GM10847 (cell line): ENCODE data around the gene PHF21A.

Experiments
- POLR2A ChIP-seq: IDR thresholded peaks from 2 replicates; pipeline ENCODE4 v1.6.1; 2011; ENCODE audit not compliant: insufficient read length; ENCODE audit errors: extremely low read depth

Gene PHF21A

GRCh38 chr11:45930031-45930794 lies 191.0 kb downstream of the PHF21A start:
- TF ChIP-seq POLR2A = no peak

GRCh38 chr11:45929486-45930030 lies 191.7 kb downstream of the PHF21A start:
- no peak for TF ChIP-seq POLR2A

- TF ChIP-seq POLR2A = no peak
These were observed 192.6 kb downstream of the PHF21A start for GRCh38 chr11:45928535-45929215.

GRCh38 chr11:45927684-45928413 lies 193.4 kb downstream of the PHF21A start:
- no peak for TF ChIP-seq POLR2A

- TF ChIP-seq POLR2A = no peak
These were observed 193.9 kb downstream of the PHF21A start for GRCh38 chr11:45927332-45927683.

- no peak for TF ChIP-seq POLR2A
These were observed 194.5 kb downstream of the PHF21A start for GRCh38 chr11:45926536-45927331.

- no peak for TF ChIP-seq POLR2A
These were observed 195.3 kb downstream of the PHF21A start for GRCh38 chr11:45926001-45926401.

- TF ChIP-seq POLR2A = no peak
These were observed 195.7 kb downstream of the PHF21A start for GRCh38 chr11:45925550-45925949.

- TF ChIP-seq POLR2A = no peak
These were observed 196.3 kb downstream of the PHF21A start for GRCh38 chr11:45924927-45925326.

GRCh38 chr11:45924036-45924915 lies 197.0 kb downstream of the PHF21A start:
- TF ChIP-seq POLR2A = no peak

- no peak for TF ChIP-seq POLR2A
These were observed 198.7 kb downstream of the PHF21A start, which contains the start of gene LARGE2 for GRCh38 chr11:45922425-45923082. TSS of gene LARGE2 (plus strand) at chr11:45922656. CDS start at chr11:45922883, 227 bp downstream.

GRCh38 chr11:45921561-45922424 lies 199.5 kb downstream of the PHF21A start:
- TF ChIP-seq POLR2A = no peak
